ENCODE data around the gene RNF125. TPM values are rescaled to one million over a fixed set of nuclear protein-coding genes. Genes with fewer than 3 reads are reported as not detected.
A peak's percentile ranks its signal among the peaks of the same experiment; 100 is the strongest.
"Not testable (repeated sequence)": the region's sequence is repeated elsewhere in the genome, so short reads cannot be mapped to it uniquely, and the experiment has no call there.

RNF125 gene
- total RNA-seq, 6 experiments from 2014 or later, result 2.9 to 14.1 (median 5.8) TPM

DNA sequence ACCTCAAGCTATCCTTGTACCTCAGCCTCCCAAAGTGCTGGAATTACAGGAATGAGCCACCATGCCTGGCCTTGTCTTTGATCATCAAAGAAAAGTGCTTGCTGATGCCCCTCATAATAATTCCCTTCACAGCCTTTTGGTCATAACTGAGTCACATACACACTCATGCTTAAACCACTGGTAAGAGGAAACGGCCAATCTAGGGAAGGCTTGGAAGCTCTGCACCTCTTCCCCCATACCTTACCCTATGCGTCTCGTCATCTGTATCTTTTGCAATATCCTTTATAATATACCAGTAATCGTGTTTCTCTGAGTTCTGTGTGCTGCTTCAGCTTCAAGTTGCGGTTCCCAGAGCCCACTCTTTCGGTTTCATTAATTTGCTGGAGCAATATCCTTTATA lies 68.3 kb downstream of the RNF125 start:
- Histone ChIP-seq H3K36me3 (no peaks in the 10 kb centered on the region), H3K9me3 (no peaks in the 10 kb centered on the region), H3K27me3 (no peaks in the 10 kb centered on the region), H3K27ac (no peak overlapping the region), H3K4me1 (peaks cover 0 to 6% (median 0%) of the 10 kb centered on the region in 4 donors), H3K4me3 (no peak overlapping the region)
- ATAC-seq (no peak), DNase-seq (no peak)
- intact Hi-C loops (cut with DNase I), result no loop called here
- TF ChIP-seq, protein P1, sequence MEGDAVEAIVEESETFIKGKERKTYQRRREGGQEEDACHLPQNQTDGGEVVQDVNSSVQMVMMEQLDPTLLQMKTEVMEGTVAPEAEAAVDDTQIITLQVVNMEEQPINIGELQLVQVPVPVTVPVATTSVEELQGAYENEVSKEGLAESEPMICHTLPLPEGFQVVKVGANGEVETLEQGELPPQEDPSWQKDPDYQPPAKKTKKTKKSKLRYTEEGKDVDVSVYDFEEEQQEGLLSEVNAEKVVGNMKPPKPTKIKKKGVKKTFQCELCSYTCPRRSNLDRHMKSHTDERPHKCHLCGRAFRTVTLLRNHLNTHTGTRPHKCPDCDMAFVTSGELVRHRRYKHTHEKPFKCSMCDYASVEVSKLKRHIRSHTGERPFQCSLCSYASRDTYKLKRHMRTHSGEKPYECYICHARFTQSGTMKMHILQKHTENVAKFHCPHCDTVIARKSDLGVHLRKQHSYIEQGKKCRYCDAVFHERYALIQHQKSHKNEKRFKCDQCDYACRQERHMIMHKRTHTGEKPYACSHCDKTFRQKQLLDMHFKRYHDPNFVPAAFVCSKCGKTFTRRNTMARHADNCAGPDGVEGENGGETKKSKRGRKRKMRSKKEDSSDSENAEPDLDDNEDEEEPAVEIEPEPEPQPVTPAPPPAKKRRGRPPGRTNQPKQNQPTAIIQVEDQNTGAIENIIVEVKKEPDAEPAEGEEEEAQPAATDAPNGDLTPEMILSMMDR (IDR thresholded peaks at IDR 0.05), result no peak
- no peak for TF ChIP-seq POLR2A (IDR thresholded peaks at IDR 0.05)
- 70% methylated on average over 6 of the region's 6 CpGs for WGBS (ENCODE audit: insufficient coverage, low coverage, low lambda C conversion rate, missing lambda C conversion rate)

DNA sequence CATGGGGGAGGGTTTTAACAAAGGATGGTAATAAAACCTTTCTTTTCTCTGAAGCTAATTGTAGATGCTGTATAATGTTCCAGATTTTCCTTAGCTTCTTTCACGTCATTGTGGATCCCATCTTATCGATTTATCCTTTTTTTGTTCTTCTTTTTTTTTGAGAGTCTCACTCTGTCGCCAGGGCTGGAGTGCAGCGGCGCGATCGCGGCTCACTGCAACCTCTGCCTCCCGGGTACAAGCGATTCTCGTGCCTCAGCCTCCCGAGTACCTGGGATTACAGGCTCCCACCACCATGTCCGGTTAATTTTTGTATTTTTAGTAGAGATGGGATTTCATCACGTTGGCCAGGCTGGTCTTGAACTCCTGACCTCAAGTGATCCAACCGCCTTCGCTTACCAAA lies 72.2 kb downstream of the RNF125 start:
- WGBS (ENCODE audit: insufficient coverage, low coverage, low lambda C conversion rate, missing lambda C conversion rate), result 95% methylated on average over 11 of the region's 16 CpGs
- peaks cover 0 to 25% (median 13%) of the 10 kb centered on the region in 4 donors for H3K4me1 ChIP-seq
- H3K27ac ChIP-seq; H3K9me3 ChIP-seq; intact Hi-C loops (cut with DNase I); ATAC-seq; H3K4me3 ChIP-seq; DNase-seq; H3K27me3 ChIP-seq; H3K36me3 ChIP-seq: not testable (repeated sequence)

DNA sequence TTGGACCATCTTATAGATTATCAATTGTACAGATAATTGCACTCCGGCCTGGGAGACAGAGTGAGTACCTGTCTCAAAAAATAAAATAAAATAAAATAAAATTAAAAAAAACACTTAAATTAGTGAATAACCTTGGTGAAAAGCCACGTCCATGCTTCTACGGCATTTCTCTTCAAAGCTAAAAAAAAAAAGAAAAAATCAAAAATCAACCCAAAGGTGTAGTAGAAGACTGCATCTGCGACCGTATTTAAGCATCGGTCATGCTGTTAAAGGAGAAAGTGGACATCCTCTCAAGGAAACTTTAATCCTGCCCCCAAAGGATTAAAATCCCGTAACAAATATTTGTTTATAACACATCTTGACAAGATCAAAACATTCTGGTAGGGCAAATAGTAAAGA lies 72.7 kb downstream of the RNF125 start:
- Histone ChIP-seq H3K4me1 (peaks cover 0 to 30% (median 18%) of the 10 kb centered on the region in 4 donors), H3K4me3 (peak overlapping the region; percentile 58 to 87 (median 83)), H3K36me3 (no peaks in the 10 kb centered on the region), H3K27me3 (no peaks in the 10 kb centered on the region), H3K9me3 (no peaks in the 10 kb centered on the region), H3K27ac (peak overlapping the region; percentile 98 to 99 (median 98))
- 41% methylated on average over 7 of the region's 7 CpGs for WGBS (ENCODE audit: insufficient coverage, low coverage, low lambda C conversion rate, missing lambda C conversion rate)
- TF ChIP-seq, protein P1 (IDR thresholded peaks at IDR 0.05), result no peak
- TF ChIP-seq POLR2A (IDR thresholded peaks at IDR 0.05), result no peak
- DNase-seq (no peak), ATAC-seq (no peak)
- intact Hi-C loops (cut with DNase I), result no loop called here

DNA sequence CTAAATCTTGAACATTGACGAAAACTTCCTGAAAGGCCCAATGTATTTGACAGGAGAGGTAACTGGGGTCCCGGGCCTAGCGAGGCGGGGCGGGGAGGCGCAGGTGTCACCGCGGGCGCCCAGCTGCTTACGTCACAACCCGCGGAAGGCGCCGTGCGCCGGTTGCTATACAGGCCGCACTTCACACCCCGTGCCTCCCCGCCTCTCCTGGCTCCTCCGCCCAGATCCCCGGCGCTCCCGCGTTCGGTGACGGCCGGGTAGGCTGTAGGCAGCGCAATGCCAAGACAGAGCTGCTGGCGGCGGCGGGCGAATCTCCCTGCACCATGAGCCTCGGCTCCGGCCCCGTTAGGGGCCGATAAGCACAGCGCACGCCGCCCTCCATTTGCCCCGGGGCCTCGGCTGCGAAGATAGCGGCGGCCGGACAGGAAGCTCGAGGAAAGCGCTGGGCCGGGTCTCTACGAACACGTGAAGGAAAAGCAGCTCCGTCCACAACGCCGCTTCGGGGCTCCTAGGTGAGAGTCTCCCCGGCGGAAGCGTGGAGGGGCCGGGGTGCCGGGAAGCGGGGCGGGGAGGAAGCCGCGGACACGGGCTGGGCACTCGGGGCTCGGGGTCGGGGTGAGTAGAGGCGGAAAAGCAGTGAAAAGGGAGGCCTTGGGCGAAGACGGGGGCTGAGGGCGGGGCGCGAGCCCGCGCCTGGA lies 73.2 kb downstream of the RNF125 start, which contains the start of gene RNF138:
TSS of gene RNF138 (plus strand) at position 151 of the 698 bp plus-strand sequence. CDS start 903 bp downstream, outside the sequence.
- intact Hi-C loops (cut with DNase I), result no loop called here
- peak within 1 kb of the TSS; percentile 83 to 87 (median 83) for H3K4me3 ChIP-seq
- DNase-seq (peak; percentile 90 to 94 (median 93)), ATAC-seq (peak; percentile 60 to 69 (median 66))
- WGBS (ENCODE audit: insufficient coverage, low coverage, low lambda C conversion rate, missing lambda C conversion rate), result 1% methylated on average over 15 of the region's 75 CpGs
- TF ChIP-seq, protein P1 (IDR thresholded peaks at IDR 0.05), result no peak
- TF ChIP-seq POLR2A (IDR thresholded peaks at IDR 0.05), result peak; percentile 80
- H3K27me3 ChIP-seq, result no peaks in the 10 kb centered on the region
- peaks cover 0 to 35% (median 20%) of the 10 kb centered on the region in 4 donors for H3K4me1 ChIP-seq
- H3K36me3 ChIP-seq, result no peaks in the 10 kb centered on the region
- no peaks in the 10 kb centered on the region for H3K9me3 ChIP-seq
- H3K27ac ChIP-seq, result peak within 1 kb of the TSS; percentile 98 to 99 (median 98)

DNA sequence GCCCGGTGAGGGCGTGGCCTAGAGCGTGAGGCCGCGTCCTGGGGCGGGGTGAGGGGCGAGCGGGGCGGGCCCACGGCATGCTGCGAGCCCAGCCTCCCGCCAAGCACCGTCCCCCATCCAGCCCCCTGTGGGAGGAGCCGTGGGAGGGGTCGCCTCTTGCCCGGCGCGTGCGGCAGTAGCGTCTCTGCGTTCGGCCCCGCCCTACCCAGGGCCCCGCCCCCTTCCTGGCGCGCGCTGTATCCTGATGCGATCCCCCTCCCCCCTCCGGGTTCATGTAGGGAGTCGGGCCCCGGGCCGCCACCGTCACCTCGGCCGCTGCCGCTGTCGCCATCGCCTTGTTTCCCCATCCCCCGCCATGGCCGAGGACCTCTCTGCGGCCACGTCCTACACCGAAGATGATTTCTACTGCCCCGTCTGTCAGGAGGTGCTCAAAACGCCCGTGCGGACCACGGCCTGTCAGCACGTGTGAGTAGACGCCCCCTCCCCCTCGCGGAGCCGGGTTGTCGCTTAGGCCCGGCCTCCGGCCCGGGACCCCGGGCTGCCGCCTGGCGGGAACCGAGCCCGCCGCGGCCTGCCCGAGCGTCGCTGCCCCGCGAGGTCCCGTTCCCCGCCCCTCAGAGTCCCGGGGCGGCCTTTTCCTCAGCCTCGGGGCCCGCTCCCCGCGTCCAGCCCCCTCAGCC lies 73.9 kb downstream of the RNF125 start:
- intact Hi-C loops (cut with DNase I), result no loop called here
- Histone ChIP-seq H3K9me3 (no peaks in the 10 kb centered on the region), H3K36me3 (no peaks in the 10 kb centered on the region), H3K4me3 (peak overlapping the region; percentile 83 to 87 (median 83)), H3K27ac (peak overlapping the region; percentile 98 to 99 (median 98)), H3K4me1 (peaks cover 0 to 36% (median 20%) of the 10 kb centered on the region in 4 donors), H3K27me3 (no peaks in the 10 kb centered on the region)
- DNase-seq (peak; percentile 100), ATAC-seq (peak; percentile 93 to 98 (median 94))
- WGBS (ENCODE audit: insufficient coverage, low coverage, low lambda C conversion rate, missing lambda C conversion rate), result 0% methylated on average over 10 of the region's 77 CpGs
- TF ChIP-seq, protein P1 (IDR thresholded peaks at IDR 0.05), result no peak
- peak; percentile 81 for TF ChIP-seq POLR2A (IDR thresholded peaks at IDR 0.05)

Data from right lobe of liver (tissue), 6 donors.